ENCODE measurements around the gene TWIST1. TPM values are rescaled to one million over a fixed set of nuclear protein-coding genes. Genes with fewer than 3 reads are reported as not detected.

TWIST1 gene
- total RNA-seq, 3 donors from 2014 or later = 0.36 to 1.3 TPM; not detected in 1

DNA sequence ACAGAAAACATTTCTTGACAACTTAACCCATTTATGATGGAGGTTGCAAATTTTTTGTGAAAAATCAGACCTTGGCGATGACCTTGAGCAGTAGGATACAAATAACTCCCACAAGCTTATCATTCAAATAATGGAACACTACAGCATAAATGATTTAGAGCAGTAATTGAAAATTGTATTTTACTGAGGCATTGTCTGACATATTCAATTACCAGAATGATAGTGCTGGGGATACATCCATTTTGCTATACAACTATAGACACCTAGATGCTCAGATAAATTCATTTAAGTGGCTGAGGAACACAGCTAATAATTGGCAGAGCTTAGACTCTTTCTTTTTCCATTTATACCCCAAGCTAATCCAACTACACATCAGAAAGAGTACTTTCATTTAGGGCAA, 18.9 kb downstream of the TWIST1 start:
- Histone ChIP-seq H3K9me3 (no peaks in the 10 kb centered on the region), H3K36me3 (ENCODE audit: low read depth) (no peaks in the 10 kb centered on the region), H3K4me3 (no peak overlapping the region), H3K4me1 (ENCODE audit: low read depth) (no peaks in the 10 kb centered on the region)
- DNase-seq (no peak), ATAC-seq (no peak)
- intact Hi-C loops (cut with DNase I, micrococcal nuclease) = no loop called here
- TF ChIP-seq, protein P1, sequence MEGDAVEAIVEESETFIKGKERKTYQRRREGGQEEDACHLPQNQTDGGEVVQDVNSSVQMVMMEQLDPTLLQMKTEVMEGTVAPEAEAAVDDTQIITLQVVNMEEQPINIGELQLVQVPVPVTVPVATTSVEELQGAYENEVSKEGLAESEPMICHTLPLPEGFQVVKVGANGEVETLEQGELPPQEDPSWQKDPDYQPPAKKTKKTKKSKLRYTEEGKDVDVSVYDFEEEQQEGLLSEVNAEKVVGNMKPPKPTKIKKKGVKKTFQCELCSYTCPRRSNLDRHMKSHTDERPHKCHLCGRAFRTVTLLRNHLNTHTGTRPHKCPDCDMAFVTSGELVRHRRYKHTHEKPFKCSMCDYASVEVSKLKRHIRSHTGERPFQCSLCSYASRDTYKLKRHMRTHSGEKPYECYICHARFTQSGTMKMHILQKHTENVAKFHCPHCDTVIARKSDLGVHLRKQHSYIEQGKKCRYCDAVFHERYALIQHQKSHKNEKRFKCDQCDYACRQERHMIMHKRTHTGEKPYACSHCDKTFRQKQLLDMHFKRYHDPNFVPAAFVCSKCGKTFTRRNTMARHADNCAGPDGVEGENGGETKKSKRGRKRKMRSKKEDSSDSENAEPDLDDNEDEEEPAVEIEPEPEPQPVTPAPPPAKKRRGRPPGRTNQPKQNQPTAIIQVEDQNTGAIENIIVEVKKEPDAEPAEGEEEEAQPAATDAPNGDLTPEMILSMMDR (IDR thresholded peaks at IDR 0.05) = no peak

DNA sequence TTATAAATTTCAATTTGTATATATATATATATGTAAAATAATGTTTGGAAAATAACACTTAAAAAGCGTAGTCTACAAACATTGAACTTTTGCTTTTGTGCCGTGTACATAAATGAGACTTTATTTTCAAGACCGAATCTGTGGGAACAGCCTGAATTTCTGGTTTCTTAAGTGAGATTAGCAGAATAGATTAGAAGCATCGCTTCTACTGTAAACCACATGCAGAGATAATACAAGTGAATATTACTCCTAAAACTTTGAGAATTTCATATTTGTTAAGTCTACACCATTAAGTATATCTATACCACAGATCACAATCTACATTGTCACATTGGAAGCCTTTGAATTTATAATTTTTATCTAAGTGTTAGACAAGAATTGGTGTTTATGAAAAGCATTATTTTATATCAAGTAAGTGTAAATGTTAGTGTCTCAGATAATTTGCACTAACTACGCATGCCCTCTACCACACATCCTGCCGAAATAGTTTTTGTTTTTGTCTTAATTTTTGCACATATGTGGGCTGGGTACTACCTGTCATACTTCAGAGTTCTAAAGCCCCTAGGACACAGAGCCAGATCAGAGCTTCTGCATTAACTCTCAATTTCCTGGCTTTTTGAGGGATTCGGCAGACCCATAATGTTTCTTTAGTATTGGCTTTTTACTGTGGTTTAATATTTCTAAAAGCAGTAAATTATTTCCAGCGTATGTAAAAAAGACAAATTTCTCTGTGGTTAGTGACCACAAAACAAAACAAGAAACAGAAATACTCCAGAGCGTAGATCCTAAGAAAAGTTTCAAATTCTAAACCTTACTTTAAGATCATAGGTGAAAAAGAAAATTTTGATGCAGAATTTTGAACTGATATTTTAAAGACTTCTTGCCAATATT, 20.0 kb downstream of the TWIST1 start:
- Histone ChIP-seq H3K9me3 (no peaks in the 10 kb centered on the region), H3K36me3 (ENCODE audit: low read depth) (no peaks in the 10 kb centered on the region), H3K4me1 (ENCODE audit: low read depth) (no peaks in the 10 kb centered on the region), H3K4me3 (no peak overlapping the region)
- no peak for DNase-seq
- TF ChIP-seq, protein P1 (IDR thresholded peaks at IDR 0.05) = no peak
- intact Hi-C loops (cut with DNase I, micrococcal nuclease) = no loop called here
- ATAC-seq = no peak

DNA sequence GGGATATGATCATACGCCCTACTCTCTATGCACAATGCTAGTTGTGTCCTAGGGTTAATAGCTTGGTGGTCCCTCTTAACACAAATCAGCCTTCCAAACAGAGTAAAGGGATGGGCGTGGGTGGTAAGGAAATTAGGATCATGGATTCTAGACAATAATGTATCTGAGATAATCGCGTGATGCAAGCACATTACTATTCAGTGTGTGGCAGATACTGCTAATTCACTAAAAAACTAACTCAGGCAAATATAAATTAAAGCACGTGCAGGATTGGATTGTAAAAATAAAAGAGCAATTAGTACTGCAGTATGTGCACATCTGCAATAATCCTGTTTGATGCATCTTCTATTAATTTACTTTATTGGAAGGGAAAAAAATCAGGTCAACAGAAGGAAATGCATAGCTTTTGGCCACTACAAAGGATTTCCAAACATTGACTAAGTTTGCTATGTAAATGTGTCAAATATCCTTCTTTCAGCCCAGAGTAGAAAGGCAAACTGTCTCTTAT, 22.0 kb downstream of the TWIST1 start:
- H3K4me3 ChIP-seq = no peak overlapping the region
- no peaks in the 10 kb centered on the region for H3K36me3 ChIP-seq (ENCODE audit: low read depth)
- no peaks in the 10 kb centered on the region for H3K4me1 ChIP-seq (ENCODE audit: low read depth)
- TF ChIP-seq, protein P1 (IDR thresholded peaks at IDR 0.05) = no peak
- DNase-seq = no peak
- ATAC-seq = no peak
- intact Hi-C loops (cut with DNase I, micrococcal nuclease) = no loop called here
- H3K9me3 ChIP-seq = no peaks in the 10 kb centered on the region

DNA sequence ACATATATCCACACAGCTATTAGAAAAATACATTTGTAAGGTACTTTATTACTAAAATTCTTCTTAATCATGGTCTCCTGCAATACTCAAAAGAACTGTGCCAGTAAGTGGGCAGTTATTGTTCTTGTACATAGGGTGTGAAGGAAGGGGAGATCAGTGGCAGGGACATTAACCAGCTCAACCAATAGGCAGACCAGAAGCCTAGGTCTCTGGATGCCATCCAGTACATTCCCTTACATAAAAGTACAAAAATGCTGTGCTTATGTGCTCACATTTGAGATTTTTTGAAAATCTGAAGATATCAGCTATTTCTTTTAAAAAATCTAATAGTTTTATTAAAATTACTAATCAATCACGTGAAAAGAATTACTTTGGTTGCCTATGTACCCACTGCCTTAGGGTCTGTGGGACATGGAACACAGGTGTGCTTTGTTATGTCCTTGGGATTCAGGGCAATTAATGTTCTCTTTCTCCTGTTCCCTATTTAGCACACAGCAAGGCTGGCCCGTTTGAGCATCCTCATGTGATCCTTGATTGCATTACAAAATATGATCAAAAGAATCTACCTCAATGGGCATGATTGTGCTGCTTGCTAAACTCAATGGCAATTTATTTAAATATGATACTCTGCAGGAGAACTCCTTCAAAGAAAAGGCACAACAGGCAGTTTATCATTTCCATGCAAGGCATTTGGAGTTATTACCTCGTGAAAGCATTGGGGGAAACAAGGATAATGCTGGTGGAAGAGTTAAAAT, 22.7 kb downstream of the TWIST1 start:
- intact Hi-C loops (cut with DNase I, micrococcal nuclease) = no loop called here
- no peaks in the 10 kb centered on the region for H3K4me1 ChIP-seq (ENCODE audit: low read depth)
- TF ChIP-seq, protein P1 (IDR thresholded peaks at IDR 0.05) = no peak
- no peak overlapping the region for H3K4me3 ChIP-seq
- H3K36me3 ChIP-seq (ENCODE audit: low read depth) = no peaks in the 10 kb centered on the region
- ATAC-seq = no peak
- DNase-seq = no peak
- no peaks in the 10 kb centered on the region for H3K9me3 ChIP-seq

DNA sequence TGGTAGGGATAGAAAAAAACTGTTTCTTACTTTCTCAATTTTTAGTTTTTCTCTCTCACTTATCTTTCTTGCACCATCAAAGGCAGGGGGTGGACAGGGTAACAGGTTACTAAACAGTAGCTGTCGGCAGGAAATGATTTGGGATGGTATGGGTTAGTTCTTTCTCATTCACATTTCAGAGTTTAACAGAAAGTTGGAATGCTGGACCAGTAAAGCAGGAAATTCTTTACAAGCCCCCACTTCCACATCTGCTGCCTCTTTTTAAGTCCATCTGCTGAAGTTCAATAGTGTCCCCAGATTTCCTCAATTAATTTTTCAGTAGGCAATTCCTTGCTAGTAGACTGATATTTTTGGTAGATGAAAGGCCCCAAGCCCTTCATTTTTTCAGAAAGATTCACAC, 23.3 kb downstream of the TWIST1 start:
- Histone ChIP-seq H3K4me1 (ENCODE audit: low read depth) (no peaks in the 10 kb centered on the region), H3K4me3 (no peak overlapping the region), H3K9me3 (no peaks in the 10 kb centered on the region), H3K36me3 (ENCODE audit: low read depth) (no peaks in the 10 kb centered on the region)
- intact Hi-C loops (cut with DNase I, micrococcal nuclease) = no loop called here
- TF ChIP-seq, protein P1 (IDR thresholded peaks at IDR 0.05) = no peak
- ATAC-seq (no peak), DNase-seq (no peak)
